ENCODE measurements around the gene TMEM217. TPM values are rescaled to one million over a fixed set of nuclear protein-coding genes. Genes with fewer than 3 reads are reported as not detected.

Gene TMEM217
- total and polyA plus RNA-seq, 2 experiments from 2014 or later, result 0.87 to 2.1 TPM

- Histone ChIP-seq H3K4me2 (no peak overlapping the region), H3K27me3 (no peaks in the 10 kb centered on the region), H3K4me3 (no peak overlapping the region), H2AFZ (no peak overlapping the region), H3K9me3 (ENCODE audit: low read depth) (no peaks in the 10 kb centered on the region), H3K27ac (no peak overlapping the region), H3K79me2 (peaks cover 8% of the 10 kb centered on the region), H3K9me2 (replicated peaks; ENCODE audit: insufficient read depth) (no peaks in the 10 kb centered on the region), H3K36me3 (replicated peaks; ENCODE audit: insufficient read depth, low read depth) (peaks cover 2% of the 10 kb centered on the region), H4K20me1 (ENCODE audit: insufficient read depth, poor library complexity, severe bottlenecking) (no peaks in the 10 kb centered on the region), H3K4me1 (ENCODE audit: insufficient read depth) (no peaks in the 10 kb centered on the region)
- 90% methylated on average over 3 of the region's 3 CpGs for WGBS (ENCODE audit: low lambda C conversion rate, missing lambda C conversion rate)
- TF ChIP-seq CTCF (IDR thresholded peaks at IDR 0.05; ENCODE audit: poor library complexity) (no peak), EZH2phosphoT487 (IDR thresholded peaks at IDR 0.05; ENCODE audit: low read depth, severe bottlenecking, unreplicated experiment) (no peak), EZH2 (IDR thresholded peaks at IDR 0.05; ENCODE audit: borderline replicate concordance) (no peak)
- no peak for DNase-seq (ENCODE audit: low spot score)
Measured at GRCh38 chr6:37283671-37284151, 25.8 kb upstream of the TMEM217 start.

GRCh38 chr6:37283268-37283667 is 25.3 kb upstream of the TMEM217 start:
- no peak overlapping the region for H2AFZ ChIP-seq
- no peaks in the 10 kb centered on the region for H3K9me2 ChIP-seq (replicated peaks; ENCODE audit: insufficient read depth)
- H3K27me3 ChIP-seq, result no peaks in the 10 kb centered on the region
- peaks cover 11% of the 10 kb centered on the region for H3K79me2 ChIP-seq
- TF ChIP-seq EZH2phosphoT487 (IDR thresholded peaks at IDR 0.05; ENCODE audit: low read depth, severe bottlenecking, unreplicated experiment) (no peak), CTCF (IDR thresholded peaks at IDR 0.05; ENCODE audit: poor library complexity) (no peak), EZH2 (IDR thresholded peaks at IDR 0.05; ENCODE audit: borderline replicate concordance) (no peak)
- H3K4me1 ChIP-seq (ENCODE audit: insufficient read depth), result no peaks in the 10 kb centered on the region
- 71% methylated on average over 3 of the region's 3 CpGs for WGBS (ENCODE audit: low lambda C conversion rate, missing lambda C conversion rate)
- no peak overlapping the region for H3K4me2 ChIP-seq
- H3K36me3 ChIP-seq (replicated peaks; ENCODE audit: insufficient read depth, low read depth), result peaks cover 2% of the 10 kb centered on the region
- no peaks in the 10 kb centered on the region for H4K20me1 ChIP-seq (ENCODE audit: insufficient read depth, poor library complexity, severe bottlenecking)
- no peak for DNase-seq (ENCODE audit: low spot score)
- no peak overlapping the region for H3K4me3 ChIP-seq
- no peaks in the 10 kb centered on the region for H3K9me3 ChIP-seq (ENCODE audit: low read depth)
- H3K27ac ChIP-seq, result no peak overlapping the region

GRCh38 chr6:37282371-37282770 is 24.4 kb upstream of the TMEM217 start:
- Histone ChIP-seq H3K9me2 (replicated peaks; ENCODE audit: insufficient read depth) (no peaks in the 10 kb centered on the region), H3K79me2 (peaks cover 17% of the 10 kb centered on the region), H3K27me3 (no peaks in the 10 kb centered on the region), H4K20me1 (ENCODE audit: insufficient read depth, poor library complexity, severe bottlenecking) (no peaks in the 10 kb centered on the region), H3K4me1 (ENCODE audit: insufficient read depth) (no peaks in the 10 kb centered on the region), H3K9me3 (ENCODE audit: low read depth) (no peaks in the 10 kb centered on the region), H3K27ac (no peak overlapping the region), H3K4me2 (no peak overlapping the region), H2AFZ (no peak overlapping the region), H3K4me3 (no peak overlapping the region), H3K36me3 (replicated peaks; ENCODE audit: insufficient read depth, low read depth) (peaks cover 2% of the 10 kb centered on the region)
- DNase-seq (ENCODE audit: low spot score), result no peak
- TF ChIP-seq CTCF (IDR thresholded peaks at IDR 0.05; ENCODE audit: poor library complexity) (no peak), EZH2 (IDR thresholded peaks at IDR 0.05; ENCODE audit: borderline replicate concordance) (no peak), EZH2phosphoT487 (IDR thresholded peaks at IDR 0.05; ENCODE audit: low read depth, severe bottlenecking, unreplicated experiment) (no peak)
- WGBS (ENCODE audit: low lambda C conversion rate, missing lambda C conversion rate), result 93% methylated on average over 2 of the region's 2 CpGs

All from hepatocyte (in vitro differentiated cells).